ENCODE measurements around the gene CYB561D2. TPM values are rescaled to one million over a fixed set of nuclear protein-coding genes. Genes with fewer than 3 reads are reported as not detected.
A peak's percentile ranks its signal among the peaks of the same experiment; 100 is the strongest.

Gene CYB561D2
- total RNA-seq, 6 donors from 2014 or later = 13.2 to 35.4 (median 26.8) TPM

DNA sequence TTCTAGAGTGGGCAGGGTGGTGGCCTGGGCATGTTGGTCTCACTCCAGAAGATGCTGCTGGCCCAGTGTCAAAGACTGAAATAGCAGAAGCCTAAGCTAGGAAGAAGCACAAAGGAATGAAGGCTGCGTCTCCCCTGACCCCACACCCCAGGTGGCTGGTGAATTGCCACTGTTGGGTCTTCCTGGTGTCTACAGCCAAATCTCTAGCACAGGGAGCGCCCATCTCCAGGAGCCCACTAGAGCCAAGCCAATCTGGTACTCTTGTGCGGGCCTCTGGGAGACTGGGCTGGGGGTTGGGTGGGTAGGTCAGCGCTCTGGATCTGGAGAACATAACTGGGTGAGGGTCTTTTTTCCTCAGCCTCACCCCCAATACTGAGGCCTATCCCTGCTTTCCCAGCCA is 23.5 kb upstream of the CYB561D2 start:
- DNase-seq (no peak), ATAC-seq (ENCODE audit: low FRiP score in 2 of 2) (no peak)
- peaks cover 38 to 66% (median 53%) of the 10 kb centered on the region in 4 donors for H3K4me1 ChIP-seq
- peak overlapping the region; percentile 56 to 86 (median 70) for H3K4me3 ChIP-seq
- TF ChIP-seq POLR2A (IDR thresholded peaks at IDR 0.05) (no peak), POLR2AphosphoS5 (IDR thresholded peaks at IDR 0.05) (no peak), EP300 (IDR thresholded peaks at IDR 0.05) (no peak)
- TF ChIP-seq, protein P1, sequence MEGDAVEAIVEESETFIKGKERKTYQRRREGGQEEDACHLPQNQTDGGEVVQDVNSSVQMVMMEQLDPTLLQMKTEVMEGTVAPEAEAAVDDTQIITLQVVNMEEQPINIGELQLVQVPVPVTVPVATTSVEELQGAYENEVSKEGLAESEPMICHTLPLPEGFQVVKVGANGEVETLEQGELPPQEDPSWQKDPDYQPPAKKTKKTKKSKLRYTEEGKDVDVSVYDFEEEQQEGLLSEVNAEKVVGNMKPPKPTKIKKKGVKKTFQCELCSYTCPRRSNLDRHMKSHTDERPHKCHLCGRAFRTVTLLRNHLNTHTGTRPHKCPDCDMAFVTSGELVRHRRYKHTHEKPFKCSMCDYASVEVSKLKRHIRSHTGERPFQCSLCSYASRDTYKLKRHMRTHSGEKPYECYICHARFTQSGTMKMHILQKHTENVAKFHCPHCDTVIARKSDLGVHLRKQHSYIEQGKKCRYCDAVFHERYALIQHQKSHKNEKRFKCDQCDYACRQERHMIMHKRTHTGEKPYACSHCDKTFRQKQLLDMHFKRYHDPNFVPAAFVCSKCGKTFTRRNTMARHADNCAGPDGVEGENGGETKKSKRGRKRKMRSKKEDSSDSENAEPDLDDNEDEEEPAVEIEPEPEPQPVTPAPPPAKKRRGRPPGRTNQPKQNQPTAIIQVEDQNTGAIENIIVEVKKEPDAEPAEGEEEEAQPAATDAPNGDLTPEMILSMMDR (IDR thresholded peaks at IDR 0.05) = no peak
- H3K36me3 ChIP-seq = peaks cover 24 to 47% (median 42%) of the 10 kb centered on the region in 4 donors
- WGBS, 2 donors = 53 to 75% methylated on average over 2 to 4 of the region's 4 CpGs
- no peaks in the 10 kb centered on the region for H3K27me3 ChIP-seq
- H3K9me3 ChIP-seq = no peaks in the 10 kb centered on the region
- H3K27ac ChIP-seq = peak overlapping the region; percentile 77 to 87 (median 86)

DNA sequence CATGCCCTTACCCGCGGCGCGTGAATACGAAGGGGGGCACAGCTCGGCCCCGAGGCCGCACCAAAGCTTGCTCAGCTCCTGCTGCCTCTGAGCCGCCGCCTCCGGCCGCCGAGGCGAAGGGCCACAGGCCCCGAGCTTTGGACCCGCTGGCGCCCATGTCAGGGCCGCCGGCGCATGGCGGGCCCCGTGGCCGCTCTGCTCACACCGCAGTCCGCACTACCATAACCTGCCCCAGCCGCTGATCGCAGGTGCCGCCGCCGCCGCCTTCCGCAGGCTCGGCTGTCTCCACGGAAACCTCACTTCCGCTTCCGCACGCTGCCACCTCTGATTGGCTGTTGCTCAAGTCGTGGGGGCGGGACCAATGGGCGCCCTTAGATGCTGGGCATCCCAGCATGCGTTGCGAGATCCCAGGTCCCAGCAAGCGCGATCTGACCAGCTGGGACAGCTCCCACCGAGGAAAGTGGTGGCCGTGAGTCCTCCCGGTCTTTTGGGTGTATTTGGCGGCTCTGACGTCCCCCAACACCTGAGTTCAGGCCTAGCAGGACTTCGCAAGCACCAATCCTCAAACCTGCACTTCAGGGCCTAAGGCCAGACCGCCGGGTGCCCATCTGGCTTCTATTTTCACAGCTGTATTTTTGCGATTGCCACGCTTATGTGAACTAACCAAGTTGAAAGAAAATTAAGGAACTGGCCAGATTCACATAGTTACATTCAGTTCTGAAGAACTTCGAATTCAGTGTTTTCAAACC is 22.5 kb upstream of the CYB561D2 start, which contains the start of gene TUSC2:
TSS of gene TUSC2 (minus strand) at position 281 of the 749 bp plus-strand sequence. CDS start at position 157, 124 bp downstream.
- peaks cover 37 to 65% (median 46%) of the 10 kb centered on the region in 4 donors for H3K4me1 ChIP-seq
- peaks cover 24 to 51% (median 45%) of the 10 kb centered on the region in 4 donors for H3K36me3 ChIP-seq
- peak; percentile 95 to 99 for DNase-seq
- H3K27ac ChIP-seq = peak within 1 kb of the TSS; percentile 77 to 87 (median 86)
- TF ChIP-seq, protein P1 (IDR thresholded peaks at IDR 0.05) = peak in 2 of 6 experiments; percentile 31 to 38
- TF ChIP-seq POLR2AphosphoS5 (IDR thresholded peaks at IDR 0.05) (peak; percentile 91 to 96), POLR2A (IDR thresholded peaks at IDR 0.05) (peak in 3 of 4 donors; percentile 22 to 86 (median 67)), EP300 (IDR thresholded peaks at IDR 0.05) (no peak)
- WGBS, 2 donors = 6 to 11% methylated on average over 11 to 20 of the region's 55 CpGs
- no peaks in the 10 kb centered on the region for H3K27me3 ChIP-seq
- ATAC-seq (ENCODE audit: low FRiP score in 2 of 2) = peak; percentile 92 to 96
- no peaks in the 10 kb centered on the region for H3K9me3 ChIP-seq
- peak within 1 kb of the TSS; percentile 56 to 86 (median 70) for H3K4me3 ChIP-seq

DNA sequence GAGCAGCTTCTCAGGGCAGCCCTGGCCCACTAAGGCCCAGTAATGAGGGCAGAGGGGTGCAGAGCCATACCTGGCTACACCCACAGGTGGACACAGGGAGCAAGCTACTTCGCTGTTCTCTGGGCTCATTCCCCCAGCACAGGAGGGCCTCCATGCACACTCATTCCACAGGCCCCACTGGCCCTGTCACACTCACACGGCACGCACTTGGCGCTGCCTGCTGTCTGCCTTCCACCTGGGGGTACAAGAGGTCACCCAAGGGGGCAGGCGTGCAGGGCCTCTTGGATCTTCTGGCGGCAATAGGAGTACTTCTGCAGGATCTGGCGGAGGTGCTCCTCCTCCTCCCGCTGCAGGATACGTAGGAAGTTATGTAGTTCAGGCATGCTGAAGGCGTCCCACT is 20.3 kb upstream of the CYB561D2 start:
- Histone ChIP-seq H3K27ac (no peak overlapping the region), H3K9me3 (no peaks in the 10 kb centered on the region), H3K4me3 (no peak overlapping the region), H3K4me1 (peaks cover 40 to 66% (median 45%) of the 10 kb centered on the region in 4 donors), H3K27me3 (no peaks in the 10 kb centered on the region), H3K36me3 (peaks cover 24 to 50% (median 42%) of the 10 kb centered on the region in 4 donors)
- ATAC-seq (ENCODE audit: low FRiP score in 2 of 2) = no peak
- DNase-seq = no peak
- TF ChIP-seq POLR2AphosphoS5 (IDR thresholded peaks at IDR 0.05) = no peak
- TF ChIP-seq POLR2A (IDR thresholded peaks at IDR 0.05) = no peak
- TF ChIP-seq, protein P1 (IDR thresholded peaks at IDR 0.05) = no peak
- no peak for TF ChIP-seq EP300 (IDR thresholded peaks at IDR 0.05)
- 90% methylated on average over 10 of the region's 10 CpGs; no CpG with 5 or more reads in 1 of the 2 donors for WGBS, 2 donors

DNA sequence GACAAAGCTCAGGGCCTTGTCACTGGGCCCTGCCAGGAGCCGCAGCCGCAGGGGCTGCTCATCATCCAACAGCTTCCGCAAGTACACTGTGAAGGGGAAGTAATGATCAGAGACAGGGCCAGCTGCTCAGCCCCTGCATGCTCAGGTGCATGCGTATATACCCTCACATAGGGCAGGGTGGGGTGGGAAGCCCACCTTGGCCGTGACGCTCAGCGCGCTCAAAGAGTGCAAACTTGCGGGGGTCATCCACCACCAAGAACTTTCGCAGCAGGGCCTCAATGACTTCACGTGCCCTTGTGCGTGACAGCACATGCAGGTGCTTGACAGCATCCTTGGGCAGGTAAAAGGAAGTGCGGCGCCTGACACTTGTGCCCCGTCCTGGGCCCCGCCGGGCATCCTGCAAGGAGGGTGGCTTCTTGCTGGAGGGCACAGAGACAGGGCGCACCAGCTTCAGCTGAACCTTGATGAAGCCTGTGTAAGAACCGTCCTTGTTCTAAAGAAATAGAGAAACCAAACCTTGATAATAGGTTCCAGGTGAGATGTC is 19.2 kb upstream of the CYB561D2 start:
- Histone ChIP-seq H3K9me3 (no peaks in the 10 kb centered on the region), H3K27me3 (no peaks in the 10 kb centered on the region), H3K36me3 (peaks cover 24 to 39% (median 33%) of the 10 kb centered on the region in 4 donors), H3K4me1 (peaks cover 45 to 68% (median 49%) of the 10 kb centered on the region in 4 donors), H3K4me3 (no peak overlapping the region), H3K27ac (no peak overlapping the region)
- DNase-seq (peak in 1 of 2 donors; percentile 76), ATAC-seq (ENCODE audit: low FRiP score in 2 of 2) (no peak)
- TF ChIP-seq POLR2AphosphoS5 (IDR thresholded peaks at IDR 0.05) (no peak), EP300 (IDR thresholded peaks at IDR 0.05) (no peak), POLR2A (IDR thresholded peaks at IDR 0.05) (no peak)
- TF ChIP-seq, protein P1 (IDR thresholded peaks at IDR 0.05) = no peak
- 95 to 96% methylated on average over 19 of the region's 19 CpGs for WGBS, 2 donors

All from upper lobe of left lung (tissue), 6 donors.